ENCODE measurements around the gene RHBDD3.
"Not testable (repeated sequence)": the region's sequence is repeated elsewhere in the genome, so short reads cannot be mapped to it uniquely, and the experiment has no call there.

The RHBDD3 gene

GRCh38 chr22:29268511-29269229 lies 889 bp upstream of the RHBDD3 start:
- DNase-seq: no peak

- DNase-seq: no peak
These were observed 321 bp downstream of the RHBDD3 start for GRCh38 chr22:29267462-29267857.

- no peak for DNase-seq
These were observed 968 bp downstream of the RHBDD3 start for GRCh38 chr22:29266564-29267461.

GRCh38 chr22:29265929-29266328 lies 1.9 kb downstream of the RHBDD3 start:
- DNase-seq: no peak

- no peak for DNase-seq
These were observed 2.5 kb downstream of the RHBDD3 start for GRCh38 chr22:29265305-29265704.

- no peak for DNase-seq
These were observed 3.9 kb downstream of the RHBDD3 start for GRCh38 chr22:29263791-29264276.

- no peak for DNase-seq
These were observed 7.0 kb downstream of the RHBDD3 start for GRCh38 chr22:29260601-29261315.

GRCh38 chr22:29260031-29260560 lies 7.7 kb downstream of the RHBDD3 start:
- DNase-seq: no peak

GRCh38 chr22:29259253-29259899 lies 8.4 kb downstream of the RHBDD3 start:
- DNase-seq: no peak

- no peak for DNase-seq
These were observed 9.2 kb downstream of the RHBDD3 start for GRCh38 chr22:29258407-29259252.

GRCh38 chr22:29257751-29258181 lies 10.0 kb downstream of the RHBDD3 start:
- DNase-seq: no peak

GRCh38 chr22:29256606-29257325 lies 11.0 kb downstream of the RHBDD3 start:
- no peak for DNase-seq

GRCh38 chr22:29255064-29255621 lies 12.6 kb downstream of the RHBDD3 start:
- DNase-seq: no peak

GRCh38 chr22:29254286-29254660 lies 13.5 kb downstream of the RHBDD3 start:
- no peak for DNase-seq

- DNase-seq: no peak
These were observed 14.1 kb downstream of the RHBDD3 start for GRCh38 chr22:29253561-29254285.

- DNase-seq: no peak
These were observed 15.5 kb downstream of the RHBDD3 start for GRCh38 chr22:29251981-29252911.

- DNase-seq: no peak
These were observed 16.5 kb downstream of the RHBDD3 start for GRCh38 chr22:29251265-29251664.

- DNase-seq: not testable (repeated sequence)
These were observed 19.9 kb downstream of the RHBDD3 start for GRCh38 chr22:29247891-29248290.
